HFFc6 (cell line): ENCODE measurements around the gene LCN1. TPM values are rescaled to one million over a fixed set of nuclear protein-coding genes. Genes with fewer than 3 reads are reported as not detected.

ENCODE experiments used
- DNase-seq: peaks from one replicate; pipeline ENCODE4 v3.0.0-alpha.2; 2018
- H3K27ac Mint-ChIP-seq: 2 replicates; pipeline ENCODE4 v1.8.0; 2020; ENCODE audit warnings: mild to moderate bottlenecking, mixed read lengths
- H3K27me3 Mint-ChIP-seq: 2 replicates; pipeline ENCODE4 v1.8.0; 2021; ENCODE audit warnings: mild to moderate bottlenecking, moderate library complexity, mixed read lengths; ENCODE audit not compliant: insufficient read depth
- H3K36me3 Mint-ChIP-seq: 2 replicates; pipeline ENCODE4 v1.8.0; 2021; ENCODE audit warnings: low read depth, mixed read lengths
- H3K4me1 Mint-ChIP-seq: 2 replicates; pipeline ENCODE4 v1.8.0; 2020; ENCODE audit warnings: low read depth, mixed read lengths
- H3K4me3 Mint-ChIP-seq: 2 replicates; pipeline ENCODE4 v1.8.0; 2020; ENCODE audit warnings: mild to moderate bottlenecking, moderate library complexity, mixed read lengths
- H3K9me3 Mint-ChIP-seq: 2 replicates; pipeline ENCODE4 v1.8.0; 2020; ENCODE audit warnings: mild to moderate bottlenecking, mixed read lengths
- total RNA-seq, 6 experiments: library from RNA; stranded (reverse); fragmentation: NEBNext Ultra II Directional; extraction: Animal tissue kit (Norgen Biotek cat#: 25700); gene quantifications; 2 replicates in 1 of 6; 3 replicates in 5 of 6; pipeline ENCODE4 v1.2.3, GENCODE V29; 2021
- TF ChIP-seq, protein P1 (sequence below): fragments of 200-600 bp; sonication (generic); IDR thresholded peaks from 2 replicates; pipeline ENCODE4 v1.5.0; 2021; ENCODE audit warnings: antibody characterized with exemption, mild to moderate bottlenecking

The LCN1 gene
- total RNA-seq, 6 experiments from 2014 or later = 0.28 to 0.46 TPM; not detected in 4

DNA sequence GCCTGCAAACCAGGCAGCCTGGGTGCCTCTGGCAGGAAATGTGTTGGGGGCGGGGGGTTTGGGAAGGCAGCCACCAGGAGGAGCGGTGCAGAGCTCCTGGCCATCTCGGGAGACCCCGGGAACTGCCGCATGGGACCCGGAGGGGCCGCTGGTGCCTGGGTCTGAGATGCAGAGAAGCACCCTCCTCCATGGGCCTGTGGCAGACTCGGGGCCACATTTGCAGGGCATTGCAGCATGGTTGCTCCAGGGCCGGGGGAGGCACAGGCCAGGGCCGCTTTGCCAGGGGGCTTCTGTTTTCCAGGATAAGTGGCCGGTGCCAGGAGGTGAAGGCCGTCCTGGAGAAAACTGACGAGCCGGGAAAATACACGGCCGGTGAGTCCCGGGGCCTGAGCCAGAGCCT lies 1.7 kb downstream of the LCN1 start:
- no peak overlapping the region for H3K27ac Mint-ChIP-seq
- H3K27me3 Mint-ChIP-seq = peaks cover 17% of the 10 kb centered on the region
- DNase-seq = no peak
- H3K36me3 Mint-ChIP-seq = no peaks in the 10 kb centered on the region
- TF ChIP-seq, protein P1, sequence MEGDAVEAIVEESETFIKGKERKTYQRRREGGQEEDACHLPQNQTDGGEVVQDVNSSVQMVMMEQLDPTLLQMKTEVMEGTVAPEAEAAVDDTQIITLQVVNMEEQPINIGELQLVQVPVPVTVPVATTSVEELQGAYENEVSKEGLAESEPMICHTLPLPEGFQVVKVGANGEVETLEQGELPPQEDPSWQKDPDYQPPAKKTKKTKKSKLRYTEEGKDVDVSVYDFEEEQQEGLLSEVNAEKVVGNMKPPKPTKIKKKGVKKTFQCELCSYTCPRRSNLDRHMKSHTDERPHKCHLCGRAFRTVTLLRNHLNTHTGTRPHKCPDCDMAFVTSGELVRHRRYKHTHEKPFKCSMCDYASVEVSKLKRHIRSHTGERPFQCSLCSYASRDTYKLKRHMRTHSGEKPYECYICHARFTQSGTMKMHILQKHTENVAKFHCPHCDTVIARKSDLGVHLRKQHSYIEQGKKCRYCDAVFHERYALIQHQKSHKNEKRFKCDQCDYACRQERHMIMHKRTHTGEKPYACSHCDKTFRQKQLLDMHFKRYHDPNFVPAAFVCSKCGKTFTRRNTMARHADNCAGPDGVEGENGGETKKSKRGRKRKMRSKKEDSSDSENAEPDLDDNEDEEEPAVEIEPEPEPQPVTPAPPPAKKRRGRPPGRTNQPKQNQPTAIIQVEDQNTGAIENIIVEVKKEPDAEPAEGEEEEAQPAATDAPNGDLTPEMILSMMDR = no peak
- no peak overlapping the region for H3K4me3 Mint-ChIP-seq
- no peaks in the 10 kb centered on the region for H3K9me3 Mint-ChIP-seq
- H3K4me1 Mint-ChIP-seq = no peaks in the 10 kb centered on the region

DNA sequence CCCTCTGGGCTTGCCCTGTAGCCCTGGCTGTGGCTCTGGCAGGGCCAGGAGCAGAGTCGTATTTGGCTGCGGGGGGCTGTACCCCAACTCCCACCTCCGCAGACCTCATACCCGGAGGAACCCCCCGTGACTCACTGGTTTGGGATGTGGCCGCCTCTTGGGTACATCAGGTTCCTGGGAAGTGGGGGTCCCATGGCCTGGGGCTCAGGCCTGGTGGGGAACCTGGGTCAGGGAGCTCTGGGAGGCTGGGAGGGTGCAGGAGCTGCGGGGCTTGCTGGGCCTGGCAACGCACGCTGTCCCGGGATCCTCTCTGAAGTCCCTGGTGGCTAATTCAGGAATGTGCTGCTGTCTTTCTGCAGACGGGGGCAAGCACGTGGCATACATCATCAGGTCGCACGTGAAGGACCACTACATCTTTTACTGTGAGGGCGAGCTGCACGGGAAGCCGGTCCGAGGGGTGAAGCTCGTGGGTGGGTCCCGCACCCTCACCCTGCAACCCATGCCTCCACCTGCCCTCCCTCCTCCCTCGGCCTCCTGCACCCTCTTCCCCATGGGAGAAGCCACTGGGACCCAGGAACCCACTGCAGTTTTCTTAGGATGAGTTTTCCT lies 2.4 kb downstream of the LCN1 start:
- DNase-seq = no peak
- Mint-ChIP-seq H3K4me1 (no peaks in the 10 kb centered on the region), H3K4me3 (no peak overlapping the region), H3K9me3 (no peaks in the 10 kb centered on the region), H3K36me3 (no peaks in the 10 kb centered on the region), H3K27me3 (peaks cover 13% of the 10 kb centered on the region), H3K27ac (no peak overlapping the region)
- TF ChIP-seq, protein P1 = no peak

DNA sequence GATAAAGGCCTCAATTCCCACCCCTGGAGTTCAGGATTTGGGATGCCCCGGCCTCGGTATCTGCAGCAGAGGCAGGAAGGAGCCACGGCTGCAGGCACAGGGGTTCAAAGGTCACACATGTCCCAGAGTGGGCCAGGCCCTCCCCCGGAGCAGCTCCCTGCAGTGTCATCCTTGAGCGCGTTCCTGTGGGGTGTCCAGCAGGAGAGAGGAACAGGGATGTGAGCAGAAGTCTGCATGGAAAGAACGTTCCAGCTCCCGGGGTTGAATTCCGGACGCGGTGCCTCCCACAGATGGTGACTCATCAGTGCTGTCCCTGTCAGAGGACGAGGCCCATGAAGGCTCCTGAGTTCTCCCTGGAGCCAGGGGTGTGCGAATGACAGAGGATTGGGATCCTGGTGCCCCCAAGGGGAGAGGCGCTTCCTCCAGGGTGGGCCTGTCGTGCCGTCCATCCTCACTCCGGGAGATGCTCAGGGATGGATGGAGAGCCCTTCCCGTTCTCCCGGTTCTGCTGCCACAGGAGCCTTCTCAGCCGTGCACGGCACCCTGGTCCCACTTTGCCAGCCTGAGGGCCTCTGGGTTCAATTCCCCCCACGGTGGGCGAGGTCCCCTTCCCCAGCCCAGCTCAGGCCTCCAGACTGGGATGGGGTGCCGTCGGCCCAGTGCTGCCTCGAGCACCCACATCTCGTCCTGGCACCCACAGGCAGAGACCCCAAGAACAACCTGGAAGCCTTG lies 3.1 kb downstream of the LCN1 start:
- no peaks in the 10 kb centered on the region for H3K4me1 Mint-ChIP-seq
- no peak overlapping the region for H3K27ac Mint-ChIP-seq
- TF ChIP-seq, protein P1 = no peak
- DNase-seq = no peak
- H3K36me3 Mint-ChIP-seq = no peaks in the 10 kb centered on the region
- H3K4me3 Mint-ChIP-seq = no peak overlapping the region
- H3K27me3 Mint-ChIP-seq = peaks cover 7% of the 10 kb centered on the region; the same call in 1 of the 2 replicates
- no peaks in the 10 kb centered on the region for H3K9me3 Mint-ChIP-seq

DNA sequence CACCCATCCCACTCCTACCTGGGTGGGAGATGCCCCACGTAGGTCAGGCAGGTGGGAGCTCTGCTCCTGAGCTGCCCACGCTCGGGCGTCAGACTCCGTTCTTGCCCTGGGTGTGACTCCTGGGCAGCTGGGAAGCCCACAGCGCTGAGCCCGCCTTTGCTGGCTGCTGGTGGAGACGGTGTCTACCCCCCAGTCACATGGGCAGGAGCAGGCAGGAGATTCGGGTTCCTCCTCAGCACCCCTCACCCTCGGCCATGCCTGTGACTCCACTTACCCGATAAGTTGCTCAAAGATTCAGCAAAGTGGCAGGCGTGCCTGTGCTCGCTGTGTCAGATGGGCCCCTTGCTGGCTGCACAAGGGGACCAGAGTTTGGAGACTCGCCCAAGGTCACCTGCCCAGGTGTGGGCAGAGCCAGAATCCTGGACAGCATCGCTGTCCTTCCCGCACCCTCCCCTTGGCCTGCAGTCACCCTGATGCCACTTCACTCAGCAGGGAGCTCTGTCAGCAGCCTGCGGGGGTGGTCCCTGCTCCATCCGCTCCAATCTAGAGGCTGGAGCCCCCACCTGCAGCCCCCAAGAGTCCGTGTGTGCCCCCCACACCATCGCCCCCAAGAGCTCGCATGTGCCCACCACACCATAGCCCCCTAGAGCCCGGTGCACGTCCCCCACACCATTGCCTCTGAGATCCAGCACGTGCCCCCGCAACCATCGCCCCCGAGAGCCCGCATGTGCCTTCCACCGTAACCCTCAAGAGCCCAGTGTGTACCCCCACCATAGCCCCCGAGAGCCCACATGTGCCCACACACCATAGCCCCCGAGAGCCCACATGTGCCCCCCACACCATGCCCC lies 4.2 kb downstream of the LCN1 start:
- H3K9me3 Mint-ChIP-seq = no peaks in the 10 kb centered on the region
- no peaks in the 10 kb centered on the region for H3K36me3 Mint-ChIP-seq
- TF ChIP-seq, protein P1 = no peak

GRCh38 chr9:135526089-135526729 lies 5.0 kb downstream of the LCN1 start:
- Mint-ChIP-seq H3K9me3 (no peaks in the 10 kb centered on the region), H3K4me3 (no peak overlapping the region), H3K36me3 (no peaks in the 10 kb centered on the region), H3K27me3 (peaks cover 3% of the 10 kb centered on the region; the same call in 1 of the 2 replicates), H3K27ac (no peak overlapping the region), H3K4me1 (no peaks in the 10 kb centered on the region)
- TF ChIP-seq, protein P1 = no peak
- no peak for DNase-seq

More for the DNA sequence above, 4.2 kb downstream of the LCN1 start:
- no peak overlapping the region for H3K27ac Mint-ChIP-seq
- DNase-seq = no peak
- H3K4me3 Mint-ChIP-seq = no peak overlapping the region
- H3K27me3 Mint-ChIP-seq = peaks cover 7% of the 10 kb centered on the region; the same call in 1 of the 2 replicates
- no peaks in the 10 kb centered on the region for H3K4me1 Mint-ChIP-seq
